Measurements from ENCODE around the gene DMD.

DMD gene

GRCh38 chrX:32524385-32524784 is 687.0 kb downstream of the DMD start:
- no peak for TF ChIP-seq CTCF (conservative IDR thresholded peaks at IDR 0.05; ENCODE audit: low read depth, low read length)
- DNase-seq (ENCODE audit: low read depth), result no peak
- no peak overlapping the region for H3K4me3 ChIP-seq (ENCODE audit: low read depth, low read length)

- TF ChIP-seq CTCF (conservative IDR thresholded peaks at IDR 0.05; ENCODE audit: low read depth, low read length), result no peak
These were observed 690.6 kb downstream of the DMD start for GRCh38 chrX:32520789-32521188.

GRCh38 chrX:32514986-32515385 is 696.4 kb downstream of the DMD start:
- no peak for TF ChIP-seq CTCF (conservative IDR thresholded peaks at IDR 0.05; ENCODE audit: low read depth, low read length)
- no peak for DNase-seq (ENCODE audit: low read depth)

More at GRCh38 chrX:32520789-32521188, 690.6 kb downstream of the DMD start:
- DNase-seq (ENCODE audit: low read depth), result no peak
- no peak overlapping the region for H3K4me3 ChIP-seq (ENCODE audit: low read depth, low read length)

GRCh38 chrX:32501606-32502005 is 709.7 kb downstream of the DMD start:
- TF ChIP-seq CTCF (conservative IDR thresholded peaks at IDR 0.05; ENCODE audit: low read depth, low read length), result no peak
- H3K4me3 ChIP-seq (ENCODE audit: low read depth, low read length), result no peak overlapping the region
- no peak for DNase-seq (ENCODE audit: low read depth)

More at GRCh38 chrX:32514986-32515385, 696.4 kb downstream of the DMD start:
- H3K4me3 ChIP-seq (ENCODE audit: low read depth, low read length), result no peak overlapping the region

- no peak for TF ChIP-seq CTCF (conservative IDR thresholded peaks at IDR 0.05; ENCODE audit: low read depth, low read length)
- DNase-seq (ENCODE audit: low read depth), result no peak
- no peak overlapping the region for H3K4me3 ChIP-seq (ENCODE audit: low read depth, low read length)
These were observed 714.7 kb downstream of the DMD start for GRCh38 chrX:32496671-32497070.

- no peak for DNase-seq (ENCODE audit: low read depth)
- TF ChIP-seq CTCF (conservative IDR thresholded peaks at IDR 0.05; ENCODE audit: low read depth, low read length), result no peak
- no peak overlapping the region for H3K4me3 ChIP-seq (ENCODE audit: low read depth, low read length)
These were observed 715.5 kb downstream of the DMD start for GRCh38 chrX:32495855-32496254.

GRCh38 chrX:32489125-32489524 is 722.2 kb downstream of the DMD start:
- no peak for DNase-seq (ENCODE audit: low read depth)
- TF ChIP-seq CTCF (conservative IDR thresholded peaks at IDR 0.05; ENCODE audit: low read depth, low read length), result no peak
- no peak overlapping the region for H3K4me3 ChIP-seq (ENCODE audit: low read depth, low read length)
